Measurements from ENCODE around the gene TREH.

DNA sequence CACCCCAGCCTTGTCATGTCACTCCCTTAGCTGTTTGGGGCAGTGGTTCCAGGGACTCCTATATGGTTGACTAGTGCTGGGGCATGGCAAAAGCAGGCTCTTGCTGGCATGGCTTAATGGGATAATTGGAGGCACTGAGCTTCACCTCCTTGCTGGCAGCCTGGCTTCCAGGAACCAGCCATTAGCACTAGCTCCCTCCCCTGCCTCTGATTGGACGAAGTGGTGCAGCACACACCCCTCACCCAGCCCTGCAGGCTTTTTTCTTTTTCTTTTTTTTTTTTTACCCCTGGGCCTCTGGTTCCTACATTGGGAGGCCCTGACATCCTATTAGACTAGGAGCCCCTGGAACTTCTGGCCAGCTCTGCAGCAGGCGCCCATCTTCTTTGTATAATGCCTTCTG lies 53.5 kb downstream of the TREH start:
- TF ChIP-seq POLR2AphosphoS5 (IDR thresholded peaks at IDR 0.05; ENCODE audit: insufficient read depth in 1 of 2, low read depth in 1 of 2) (no peak), POLR2A (IDR thresholded peaks at IDR 0.05) (no peak)
- TF ChIP-seq, protein P1, sequence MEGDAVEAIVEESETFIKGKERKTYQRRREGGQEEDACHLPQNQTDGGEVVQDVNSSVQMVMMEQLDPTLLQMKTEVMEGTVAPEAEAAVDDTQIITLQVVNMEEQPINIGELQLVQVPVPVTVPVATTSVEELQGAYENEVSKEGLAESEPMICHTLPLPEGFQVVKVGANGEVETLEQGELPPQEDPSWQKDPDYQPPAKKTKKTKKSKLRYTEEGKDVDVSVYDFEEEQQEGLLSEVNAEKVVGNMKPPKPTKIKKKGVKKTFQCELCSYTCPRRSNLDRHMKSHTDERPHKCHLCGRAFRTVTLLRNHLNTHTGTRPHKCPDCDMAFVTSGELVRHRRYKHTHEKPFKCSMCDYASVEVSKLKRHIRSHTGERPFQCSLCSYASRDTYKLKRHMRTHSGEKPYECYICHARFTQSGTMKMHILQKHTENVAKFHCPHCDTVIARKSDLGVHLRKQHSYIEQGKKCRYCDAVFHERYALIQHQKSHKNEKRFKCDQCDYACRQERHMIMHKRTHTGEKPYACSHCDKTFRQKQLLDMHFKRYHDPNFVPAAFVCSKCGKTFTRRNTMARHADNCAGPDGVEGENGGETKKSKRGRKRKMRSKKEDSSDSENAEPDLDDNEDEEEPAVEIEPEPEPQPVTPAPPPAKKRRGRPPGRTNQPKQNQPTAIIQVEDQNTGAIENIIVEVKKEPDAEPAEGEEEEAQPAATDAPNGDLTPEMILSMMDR (IDR thresholded peaks at IDR 0.05), result no peak

Data from vagina (tissue), 2 donors.